ENCODE measurements around the gene C21orf91.

GRCh38 chr21:17783481-17784179, 35.5 kb downstream of the C21orf91 start:
- no peak for TF ChIP-seq FOXM1 (IDR thresholded peaks at IDR 0.05; ENCODE audit: borderline replicate concordance)
- no peak for TF ChIP-seq ELF4 (IDR thresholded peaks at IDR 0.05)
- TF ChIP-seq FOXA1 (IDR thresholded peaks at IDR 0.05), result no peak
- TF ChIP-seq BHLHE40 (IDR thresholded peaks at IDR 0.05; ENCODE audit: borderline replicate concordance), result no peak
- TF ChIP-seq ARNT (IDR thresholded peaks at IDR 0.05), result no peak
- TF ChIP-seq SUZ12 (IDR thresholded peaks at IDR 0.05), result no peak
- no peak for TF ChIP-seq FOXK2 (IDR thresholded peaks at IDR 0.05)
- no peak for TF ChIP-seq TARDBP (IDR thresholded peaks at IDR 0.05)
- no peak for TF ChIP-seq SP1 (IDR thresholded peaks at IDR 0.05)

Data from HEK293T (cell line).